Skeletal muscle tissue (tissue), 5 donors: Measurements from ENCODE around the gene PRR12. TPM values are rescaled to one million over a fixed set of nuclear protein-coding genes. Genes with fewer than 3 reads are reported as not detected.

Experiments used
- H3K27ac ChIP-seq: one replicate; pipeline ENCODE4 v1.7.0; 2013; ENCODE audit warnings: mild to moderate bottlenecking, low read depth, low read length, inconsistent platforms
- H3K27me3 ChIP-seq, 3 donors: one replicate each; pipeline ENCODE4 v1.7.0; 2013; ENCODE audit warnings: low read length in 3 of 3; ENCODE audit not compliant: control insufficient read depth in 3 of 3, insufficient read depth in 3 of 3
- H3K36me3 ChIP-seq, 3 donors: one replicate each; pipeline ENCODE4 v1.7.0; 2013; ENCODE audit warnings: low read length in 3 of 3; ENCODE audit not compliant: control insufficient read depth in 3 of 3, insufficient read depth in 3 of 3
- H3K4me1 ChIP-seq, 3 donors: one replicate each; pipeline ENCODE4 v1.7.0; 2013; ENCODE audit warnings: low read length in 3 of 3, mild to moderate bottlenecking in 3 of 3; ENCODE audit not compliant: control insufficient read depth in 3 of 3, insufficient read depth in 3 of 3
- H3K4me3 ChIP-seq, 3 donors: one replicate each; pipeline ENCODE4 v1.7.0; 2013; ENCODE audit warnings: low read length in 3 of 3
- H3K9ac ChIP-seq, 3 donors: one replicate each; pipeline ENCODE4 v1.7.0; 2013; ENCODE audit warnings: low read length in 3 of 3, mild to moderate bottlenecking in 3 of 3, moderate library complexity in 2 of 3, low read depth in 1 of 3
- H3K9me3 ChIP-seq, 3 donors: one replicate each; pipeline ENCODE4 v1.7.0; 2013; ENCODE audit warnings: low read length in 3 of 3; ENCODE audit not compliant: control insufficient read depth in 3 of 3
- small RNA-seq: library from RNA; depleted of rRNA; stranded (forward); fragments of <200 nt; gene quantifications from one replicate; pipeline ENCODE3, GENCODE V24; 2014
- total RNA-seq: library from RNA; depleted of rRNA; stranded (reverse); fragments of >200 nt; gene quantifications from one replicate; pipeline ENCODE4 v1.2.3, GENCODE V29; 2014
- donor health status: Osteomylitis.

PRR12 gene
- total RNA-seq, 1 donor from 2014 or later, result 3.1 TPM

- no peak overlapping the region for H3K4me3 ChIP-seq
- no peak overlapping the region for H3K27ac ChIP-seq
- H3K4me1 ChIP-seq, result peaks cover 20 to 25% (median 22%) of the 10 kb centered on the region in 3 donors
- no peaks in the 10 kb centered on the region for H3K27me3 ChIP-seq
- H3K9me3 ChIP-seq, result no peaks in the 10 kb centered on the region
- no peak overlapping the region for H3K9ac ChIP-seq
- H3K36me3 ChIP-seq, result peaks cover 3 to 10% (median 3%) of the 10 kb centered on the region in 3 donors
Measured at GRCh38 chr19:49669516-49669915, 78.5 kb downstream of the PRR12 start.

GRCh38 chr19:49672131-49672919 is 81.3 kb downstream of the PRR12 start:
- H3K27ac ChIP-seq, result peak overlapping the region; percentile 64
- peak overlapping the region in 2 of 3 donors; percentile 40 to 58 for H3K4me3 ChIP-seq
- H3K9ac ChIP-seq, result peak overlapping the region in 2 of 3 donors; percentile 62 to 80
- H3K9me3 ChIP-seq, result no peaks in the 10 kb centered on the region
- H3K36me3 ChIP-seq, result peaks cover 3 to 10% (median 3%) of the 10 kb centered on the region in 3 donors
- H3K27me3 ChIP-seq, result no peaks in the 10 kb centered on the region
- H3K4me1 ChIP-seq, result peaks cover 8 to 11% (median 10%) of the 10 kb centered on the region in 3 donors

Small RNA genes lying within 50 kb of the gene (small RNA-seq; reads per million reads assigned to genes)
- not detected for gene RF00019

Other genes starting within 250 kb of the PRR12 start
- 31.3 TPM for gene TEAD2, start 228.8 kb upstream of the PRR12 start, total RNA-seq
- 0.52 TPM for gene DKKL1, start 227.3 kb upstream of the PRR12 start, total RNA-seq
- gene KASH5, start 202.9 kb upstream of the PRR12 start, total RNA-seq, result not detected
- gene PTH2, start 167.7 kb upstream of the PRR12 start, total RNA-seq, result not detected
- not detected for gene GFY, start 165.8 kb upstream of the PRR12 start, total RNA-seq
- 1.0 TPM for gene SLC17A7, start 149.7 kb upstream of the PRR12 start, total RNA-seq
- gene PIH1D1, start 139.4 kb upstream of the PRR12 start, total RNA-seq, result 56.4 TPM
- 20.9 TPM for gene ALDH16A1, start 138.0 kb upstream of the PRR12 start, total RNA-seq
- 0.52 TPM for gene FLT3LG, start 117.0 kb upstream of the PRR12 start, total RNA-seq
- gene RPL13A, start 103.6 kb upstream of the PRR12 start, total RNA-seq, result 4,175 TPM
- gene RPS11, start 94.7 kb upstream of the PRR12 start, total RNA-seq, result 5,888 TPM
- 114 TPM for gene FCGRT, start 78.5 kb upstream of the PRR12 start, total RNA-seq
- gene RCN3, start 63.2 kb upstream of the PRR12 start, total RNA-seq, result 48.5 TPM
- 73.1 TPM for gene NOSIP, start 10.6 kb upstream of the PRR12 start, total RNA-seq
- gene PRRG2, start 9.9 kb upstream of the PRR12 start, total RNA-seq, result not detected
- gene RRAS, start 49.0 kb downstream of the PRR12 start, total RNA-seq, result 4.2 TPM
- 8.4 TPM for gene SCAF1, start 51.0 kb downstream of the PRR12 start, total RNA-seq
- 31.3 TPM for gene IRF3, start 74.7 kb downstream of the PRR12 start, total RNA-seq
- gene BCL2L12, start 74.8 kb downstream of the PRR12 start, total RNA-seq, result 4.7 TPM
- 362 TPM for gene PRMT1, start 86.1 kb downstream of the PRR12 start, total RNA-seq
- 1.0 TPM for gene ADM5, start 98.4 kb downstream of the PRR12 start, total RNA-seq
- gene CPT1C, start 99.9 kb downstream of the PRR12 start, total RNA-seq, result 4.7 TPM
- under 0.01 TPM for gene TSKS, start 172.1 kb downstream of the PRR12 start, total RNA-seq
- 32.9 TPM for gene AP2A1, start 175.8 kb downstream of the PRR12 start, total RNA-seq
- 12.5 TPM for gene FUZ, start 222.1 kb downstream of the PRR12 start, total RNA-seq
- gene MED25, start 227.1 kb downstream of the PRR12 start, total RNA-seq, result 11.0 TPM